Globus pallidus (tissue), 1 donor: ENCODE results near the gene NR6A1.

Experiments
- DNase-seq: peaks from one replicate; pipeline ENCODE4 v3.0.0-alpha.2; 2015; ENCODE audit warnings: low spot score

The NR6A1 gene

DNA sequence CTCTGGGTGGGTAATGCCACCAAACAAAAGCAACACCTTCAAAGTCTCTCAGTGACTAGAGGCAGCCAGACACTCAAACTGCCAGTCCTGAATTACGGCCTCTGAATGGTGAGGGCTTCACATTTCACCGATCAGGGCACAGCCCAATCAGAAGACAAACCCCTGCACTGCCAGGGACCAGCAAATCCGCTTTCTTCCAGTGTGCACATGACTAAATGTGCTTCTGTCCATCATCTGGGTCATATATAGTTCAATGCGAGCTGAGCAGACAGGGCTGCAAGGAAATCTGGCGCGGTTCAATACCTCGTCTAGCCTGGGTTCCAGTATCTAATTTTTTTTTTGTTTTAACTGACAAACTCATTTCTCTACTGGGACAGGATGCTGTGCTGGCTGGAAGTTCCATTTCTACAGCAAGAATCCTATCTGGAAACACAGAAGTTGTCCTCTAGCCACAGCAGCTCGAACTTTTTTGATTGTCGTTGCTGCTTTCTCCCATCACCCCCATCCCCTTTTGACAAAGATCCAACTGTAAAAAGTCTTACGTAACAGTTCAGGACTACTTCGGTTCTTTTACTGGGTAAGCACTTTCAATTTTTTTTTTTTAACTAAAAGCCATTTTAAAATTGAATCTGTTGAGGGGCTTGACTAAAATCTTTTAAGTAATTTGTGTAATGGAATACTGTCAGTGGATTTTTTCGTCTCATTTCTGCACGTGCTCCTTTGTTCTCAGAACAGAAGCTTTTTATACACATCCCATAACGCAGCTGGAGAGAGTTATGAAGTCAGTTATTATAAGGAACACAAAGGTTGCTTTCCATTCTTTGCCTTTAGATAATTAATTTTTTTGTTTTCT is 112.7 kb downstream of the NR6A1 start:
- peak; percentile 96 for DNase-seq

DNA sequence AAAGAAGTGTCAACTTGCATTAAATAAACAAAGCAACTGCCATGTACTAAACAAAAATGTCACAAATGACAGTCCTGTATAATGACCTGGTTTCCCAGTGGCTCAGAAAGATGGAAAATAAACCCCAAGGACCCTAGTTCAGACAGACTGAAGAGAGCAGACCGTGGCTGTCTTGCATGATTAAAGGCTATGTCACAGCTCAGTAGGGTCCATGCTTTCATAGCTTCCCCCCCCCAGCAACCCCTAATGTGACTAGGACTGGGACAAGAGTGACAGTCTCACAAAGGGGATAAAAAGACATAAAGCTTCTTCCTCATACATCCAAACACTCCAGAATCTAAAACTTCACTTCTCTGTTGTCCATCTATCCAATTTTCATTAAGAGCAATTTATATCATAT is 113.6 kb downstream of the NR6A1 start:
- DNase-seq, result no peak

DNA sequence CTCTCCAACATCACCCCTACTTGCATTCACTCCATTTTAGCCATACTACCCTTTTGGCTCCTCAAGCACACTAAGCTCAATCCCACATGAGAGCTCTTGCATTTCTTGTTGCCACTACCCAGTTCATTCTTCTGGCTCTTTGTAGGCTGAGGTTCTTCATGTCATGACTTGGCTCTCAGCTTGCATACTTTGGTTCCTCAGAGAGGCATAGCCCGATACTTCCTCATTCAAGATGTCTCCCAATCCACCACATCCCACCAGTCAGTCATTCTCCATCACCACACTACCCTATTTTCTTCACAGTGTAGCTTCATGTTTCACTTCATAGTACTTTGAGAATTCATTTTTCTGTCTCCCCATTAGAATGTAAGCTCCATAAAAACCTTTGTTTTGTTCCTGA is 116.7 kb downstream of the NR6A1 start:
- no peak for DNase-seq

DNA sequence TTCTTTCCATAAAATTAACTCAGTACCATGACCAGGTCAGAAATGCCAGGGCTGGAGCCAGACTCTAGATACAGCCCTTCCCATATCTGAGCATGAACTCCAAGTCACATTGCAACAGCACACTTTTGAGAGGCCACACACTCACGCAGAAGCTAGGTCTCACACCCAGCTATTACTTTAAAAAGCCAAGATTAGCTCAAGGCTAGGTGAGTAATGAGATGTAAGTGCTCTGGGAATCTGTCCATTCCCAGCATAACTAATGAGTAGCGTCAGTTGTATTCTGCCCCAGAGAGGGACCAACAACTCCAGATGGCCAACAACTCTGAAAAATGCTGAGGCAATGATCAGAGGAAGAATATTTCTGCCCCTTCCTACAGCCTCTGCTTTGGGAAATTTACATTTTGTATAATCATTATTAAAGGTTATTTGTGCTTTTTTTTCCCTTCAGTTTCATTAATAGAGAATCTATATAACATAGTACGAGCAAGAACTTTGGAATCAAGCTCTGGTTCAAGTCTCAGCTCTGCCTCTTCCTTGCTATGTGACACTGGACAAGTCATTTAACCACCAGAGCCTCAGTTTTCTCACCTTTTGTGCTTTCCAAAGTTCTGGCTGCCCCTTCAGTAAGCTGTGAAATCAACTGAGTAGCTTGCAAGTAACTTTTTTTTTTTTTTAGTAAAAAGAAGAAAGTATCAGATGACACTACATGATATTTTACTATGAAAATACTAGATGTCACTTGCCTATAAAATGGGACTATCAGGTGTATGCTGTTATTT is 118.3 kb downstream of the NR6A1 start:
- DNase-seq, result no peak

DNA sequence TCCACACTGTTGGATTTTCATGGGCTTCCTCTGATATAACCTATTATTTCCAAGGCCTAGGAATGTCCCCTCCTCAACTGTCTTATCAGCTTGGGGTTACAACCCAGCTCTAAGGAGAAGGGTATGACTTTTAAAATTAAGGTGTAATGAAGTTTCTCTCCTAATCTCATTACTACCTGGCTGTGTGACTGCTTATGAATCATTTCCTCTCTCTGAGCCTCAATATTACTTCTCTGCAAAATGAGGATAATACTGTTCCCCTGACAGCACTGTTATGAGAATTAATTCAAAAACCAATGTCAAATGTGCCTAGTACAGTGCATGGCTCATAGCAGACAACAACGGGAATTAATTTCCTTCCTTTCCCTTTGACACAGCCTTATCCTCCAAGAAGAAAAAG is 118.9 kb downstream of the NR6A1 start:
- no peak for DNase-seq

- no peak for DNase-seq
These were observed 125.8 kb downstream of the NR6A1 start for GRCh38 chr9:124645274-124645673.

- no peak for DNase-seq
These were observed 131.5 kb downstream of the NR6A1 start for GRCh38 chr9:124639637-124640036.

DNA sequence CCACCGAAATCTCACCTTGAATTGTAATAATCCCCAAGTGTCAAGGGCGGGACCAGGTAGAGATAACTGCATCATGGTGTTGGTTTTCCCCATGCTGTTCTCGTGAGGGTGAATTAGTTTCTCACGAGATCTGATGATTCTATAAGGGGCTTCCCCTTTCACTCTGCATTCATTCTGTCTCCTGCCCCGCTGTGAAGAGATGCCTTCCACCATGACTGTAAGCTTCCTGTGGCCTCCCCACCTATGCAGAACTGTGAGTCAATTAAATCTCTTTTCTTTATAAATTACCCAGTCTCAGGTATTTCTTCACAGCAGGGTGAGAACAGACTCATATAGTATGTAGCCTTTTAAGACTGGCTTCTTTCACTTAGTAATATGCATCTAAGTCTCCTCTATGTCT is 135.8 kb downstream of the NR6A1 start:
- no peak for DNase-seq

DNA sequence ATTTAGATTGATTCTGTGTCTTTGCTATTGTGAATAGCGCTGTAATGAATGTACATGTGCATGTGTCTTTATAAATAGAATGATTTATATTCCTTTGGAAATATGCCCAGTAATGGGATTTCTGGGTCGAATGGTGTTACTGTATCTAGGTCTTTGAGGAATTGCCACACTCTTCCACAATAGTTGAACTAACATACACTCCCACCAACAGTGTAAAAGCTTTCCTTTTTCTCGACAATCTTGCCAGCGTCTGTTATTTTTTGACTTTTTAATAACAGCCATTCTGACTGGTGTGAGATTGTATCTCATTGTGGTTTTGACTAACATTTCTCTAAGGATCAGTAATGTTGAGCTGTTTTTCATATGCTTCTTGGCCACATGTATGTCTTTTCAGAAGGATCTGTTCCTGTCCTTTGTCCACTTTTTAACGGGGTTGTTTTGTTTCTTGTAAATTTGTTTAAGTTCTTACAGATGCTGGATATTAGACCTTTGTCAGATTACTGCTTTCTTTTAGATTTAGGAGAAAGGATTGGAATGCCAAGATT is 139.0 kb downstream of the NR6A1 start:
- no peak for DNase-seq

GRCh38 chr9:124631326-124631725 is 139.8 kb downstream of the NR6A1 start:
- DNase-seq, result no peak

DNA sequence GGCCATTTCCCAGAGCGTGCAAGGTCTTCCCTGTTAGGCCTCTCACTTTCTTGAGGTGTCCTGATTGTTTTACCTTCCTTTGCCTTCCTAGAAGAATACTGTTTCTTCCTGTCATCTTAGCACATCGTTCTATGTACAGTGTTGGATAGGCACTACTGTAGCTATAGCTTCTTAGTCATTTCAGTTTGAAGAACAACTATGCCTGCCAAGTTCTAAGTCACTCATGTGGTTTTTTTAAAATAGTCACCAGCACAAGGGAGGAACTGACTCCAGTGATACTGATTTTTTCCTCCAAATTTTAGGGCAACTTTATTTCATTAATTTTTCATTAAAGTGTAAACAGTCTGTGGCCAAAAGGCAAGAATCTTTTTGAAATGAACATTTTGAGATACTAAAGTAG is 141.5 kb downstream of the NR6A1 start:
- DNase-seq, result no peak

DNA sequence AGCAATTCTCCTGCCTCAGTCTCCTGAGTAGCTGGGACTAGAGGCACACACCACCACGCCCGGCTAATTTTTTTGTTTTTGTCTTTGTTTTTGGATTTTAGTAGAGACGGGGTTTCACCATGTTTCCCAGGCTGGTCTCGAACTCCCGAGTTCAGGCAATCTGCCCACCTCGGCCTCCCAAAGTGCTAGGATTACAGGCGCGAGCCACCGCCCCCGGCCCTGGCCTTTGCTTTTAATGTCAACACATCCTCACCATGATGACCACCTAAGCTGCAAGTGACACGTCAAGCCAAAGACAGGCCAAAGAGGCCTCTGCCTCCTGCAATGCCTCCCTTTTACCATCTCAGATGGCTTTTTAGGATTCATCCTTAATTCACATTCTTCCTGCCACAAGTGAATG is 142.4 kb downstream of the NR6A1 start:
- no peak for DNase-seq

DNA sequence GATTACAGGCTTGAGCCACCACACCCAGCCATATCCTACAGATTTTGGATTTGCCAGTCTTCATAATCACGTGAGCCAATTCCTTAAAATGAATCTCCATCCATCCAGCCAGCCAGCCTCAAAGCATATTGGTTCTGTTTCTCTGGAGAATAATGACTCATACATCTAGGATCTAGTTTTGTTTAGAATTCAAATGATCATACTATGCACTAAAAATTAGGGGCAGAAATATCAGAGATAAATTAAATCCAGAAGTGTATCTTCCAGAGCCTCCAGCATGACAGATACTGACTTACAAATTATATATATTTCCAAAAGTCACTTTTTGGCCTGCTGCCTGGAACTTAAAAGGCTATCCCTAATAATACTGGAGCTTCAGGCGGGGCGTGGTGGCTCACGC is 144.8 kb downstream of the NR6A1 start:
- no peak for DNase-seq

- no peak for DNase-seq
These were observed 146.0 kb downstream of the NR6A1 start for GRCh38 chr9:124625087-124625486.

GRCh38 chr9:124624735-124624992 is 146.4 kb downstream of the NR6A1 start:
- DNase-seq, result peak; percentile 11

DNA sequence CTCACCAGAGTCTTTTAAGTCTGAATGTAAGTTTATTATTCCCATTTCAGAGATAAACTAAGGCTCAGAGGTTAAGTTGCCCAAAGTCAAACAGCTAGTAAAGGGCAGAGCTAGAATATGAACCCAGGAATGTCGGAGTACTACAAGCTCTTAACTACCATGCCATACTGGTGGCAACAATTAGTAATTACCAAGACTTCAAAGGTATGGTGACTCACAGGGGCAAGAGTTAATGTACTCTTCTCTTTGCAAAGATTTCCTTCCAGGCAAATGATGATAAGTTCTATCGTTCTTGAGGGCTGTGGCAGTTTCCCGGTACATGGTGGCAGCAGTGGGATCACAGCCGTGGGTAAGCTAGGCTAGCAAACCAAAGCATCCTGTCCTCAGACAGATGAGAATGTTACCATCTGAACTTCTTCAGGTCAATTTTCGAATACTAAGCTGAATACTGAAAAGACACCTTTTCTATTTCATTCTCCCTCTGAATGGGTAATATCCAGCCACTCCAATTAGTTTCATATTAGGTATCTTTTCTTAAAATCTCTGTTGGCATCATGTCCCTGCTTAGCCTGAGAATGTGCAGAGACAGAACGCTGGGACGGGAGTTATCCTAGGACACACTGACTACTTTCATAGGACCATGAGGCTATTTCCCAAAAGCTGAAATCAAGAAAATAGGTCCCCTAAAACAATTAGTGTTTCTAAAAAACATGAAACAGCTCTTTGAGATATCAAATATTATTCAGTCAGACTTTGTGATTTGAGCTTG is 147.0 kb downstream of the NR6A1 start:
- no peak for DNase-seq

DNA sequence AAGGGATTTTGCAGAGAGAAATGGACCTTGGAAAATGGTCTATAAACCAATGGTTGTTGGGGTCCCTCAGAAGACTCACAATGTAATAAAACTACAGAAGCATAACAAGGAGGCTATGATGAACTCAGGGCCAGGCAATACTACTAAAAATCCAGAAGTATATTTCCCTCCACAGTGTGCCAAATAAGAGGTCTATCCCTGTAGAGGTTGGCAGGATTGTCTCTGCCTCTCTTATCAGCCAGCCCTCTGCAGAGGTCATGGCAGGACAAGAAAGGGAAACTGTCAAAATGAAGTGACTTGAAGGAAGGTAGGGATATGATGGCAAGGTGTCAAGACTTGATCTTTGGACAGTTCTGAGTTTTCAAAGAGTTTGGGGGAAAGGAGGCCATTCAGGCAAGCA is 148.2 kb downstream of the NR6A1 start:
- no peak for DNase-seq

- DNase-seq, result no peak
These were observed 149.5 kb downstream of the NR6A1 start for GRCh38 chr9:124621371-124622328.

GRCh38 chr9:124618476-124618875 is 152.6 kb downstream of the NR6A1 start:
- DNase-seq, result no peak

- DNase-seq, result peak; percentile 77
These were observed 153.5 kb downstream of the NR6A1 start for GRCh38 chr9:124617477-124618141.

GRCh38 chr9:124616961-124617360 is 154.2 kb downstream of the NR6A1 start:
- no peak for DNase-seq
